HG03039 (cell line): ENCODE results near the gene PINK1.

Experiments
- ATAC-seq: cut with Tn5 transposase; IDR thresholded peaks from one replicate; pipeline ENCODE4 v1.9.1; 2021; ENCODE audit warnings: mild to moderate bottlenecking, moderate library complexity; ENCODE audit not compliant: unreplicated experiment

The PINK1 gene

GRCh38 chr1:20678599-20678998 is 45.3 kb downstream of the PINK1 start:
- no peak for ATAC-seq

GRCh38 chr1:20680269-20680668 is 47.0 kb downstream of the PINK1 start:
- ATAC-seq = no peak

DNA sequence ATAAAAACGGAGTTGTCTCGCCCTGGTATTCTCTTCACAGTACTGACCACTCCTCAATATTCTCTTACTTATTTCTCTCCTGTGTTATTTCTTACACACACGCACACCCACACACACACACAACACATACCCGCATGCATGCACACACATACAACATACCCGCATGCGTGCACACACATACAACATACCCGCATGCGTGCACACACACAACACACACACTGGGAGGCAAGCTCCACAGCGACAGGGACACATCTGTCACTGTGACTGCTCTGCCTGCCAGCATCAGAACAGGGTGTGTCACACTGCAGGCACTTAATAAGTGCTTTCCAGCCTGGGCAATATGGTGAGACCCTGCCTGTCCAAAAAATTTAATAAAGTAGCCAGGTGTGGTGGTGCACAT is 48.7 kb downstream of the PINK1 start:
- ATAC-seq = no peak

GRCh38 chr1:20682571-20683236 is 49.4 kb downstream of the PINK1 start:
- ATAC-seq = no peak

- ATAC-seq = no peak
Measured at GRCh38 chr1:20683614-20684013, 50.4 kb downstream of the PINK1 start.

DNA sequence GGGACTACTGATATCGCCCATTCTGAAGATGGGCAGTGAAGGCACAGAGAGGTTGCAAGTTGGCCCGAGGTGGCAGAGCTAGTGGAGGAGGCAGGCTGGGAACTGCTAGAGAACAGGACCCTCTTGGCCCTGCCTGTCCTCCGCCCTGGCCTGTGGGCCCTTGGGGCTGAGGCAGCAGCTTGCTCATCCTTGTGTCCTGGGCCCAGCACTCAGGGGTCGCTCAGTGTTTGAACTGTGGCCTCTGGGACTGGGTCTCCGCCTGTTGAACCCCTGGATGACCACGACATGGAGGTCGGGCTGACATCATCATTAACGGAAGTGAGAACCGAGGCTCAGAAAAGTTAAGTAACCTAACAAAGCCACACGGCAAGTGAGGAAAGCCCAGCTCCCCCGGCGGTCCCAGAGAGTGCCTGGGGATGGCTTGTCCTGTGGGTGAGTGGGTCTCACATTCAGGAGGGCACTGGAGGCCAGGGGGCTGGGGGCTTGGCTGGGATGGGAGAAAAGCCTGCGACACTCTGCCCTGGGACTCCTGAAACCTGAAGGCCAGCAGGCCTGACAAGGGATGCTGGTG is 50.9 kb downstream of the PINK1 start:
- no peak for ATAC-seq

DNA sequence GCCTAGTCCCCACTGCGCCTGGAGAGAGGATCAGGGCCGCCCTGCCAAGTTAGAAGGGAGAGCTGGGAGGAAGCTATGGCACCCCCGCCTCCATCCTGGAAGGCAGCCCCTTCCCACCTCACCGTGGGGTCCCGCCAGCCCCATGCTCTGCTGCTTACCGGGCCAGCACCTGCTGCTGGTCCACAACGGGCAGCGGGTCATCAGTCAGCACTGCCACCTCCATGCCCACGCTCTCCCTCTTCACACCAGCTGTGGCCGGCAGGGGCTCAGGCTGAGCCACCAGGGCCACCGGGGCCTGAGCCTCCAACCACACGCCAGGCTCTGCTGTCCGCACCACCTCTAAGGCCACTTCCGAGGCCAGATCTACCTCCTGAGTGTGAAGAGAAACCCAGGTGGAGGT is 51.4 kb downstream of the PINK1 start:
- ATAC-seq = no peak

GRCh38 chr1:20685099-20685662 is 51.9 kb downstream of the PINK1 start:
- no peak for ATAC-seq

GRCh38 chr1:20685741-20686140 is 52.5 kb downstream of the PINK1 start:
- ATAC-seq = no peak

DNA sequence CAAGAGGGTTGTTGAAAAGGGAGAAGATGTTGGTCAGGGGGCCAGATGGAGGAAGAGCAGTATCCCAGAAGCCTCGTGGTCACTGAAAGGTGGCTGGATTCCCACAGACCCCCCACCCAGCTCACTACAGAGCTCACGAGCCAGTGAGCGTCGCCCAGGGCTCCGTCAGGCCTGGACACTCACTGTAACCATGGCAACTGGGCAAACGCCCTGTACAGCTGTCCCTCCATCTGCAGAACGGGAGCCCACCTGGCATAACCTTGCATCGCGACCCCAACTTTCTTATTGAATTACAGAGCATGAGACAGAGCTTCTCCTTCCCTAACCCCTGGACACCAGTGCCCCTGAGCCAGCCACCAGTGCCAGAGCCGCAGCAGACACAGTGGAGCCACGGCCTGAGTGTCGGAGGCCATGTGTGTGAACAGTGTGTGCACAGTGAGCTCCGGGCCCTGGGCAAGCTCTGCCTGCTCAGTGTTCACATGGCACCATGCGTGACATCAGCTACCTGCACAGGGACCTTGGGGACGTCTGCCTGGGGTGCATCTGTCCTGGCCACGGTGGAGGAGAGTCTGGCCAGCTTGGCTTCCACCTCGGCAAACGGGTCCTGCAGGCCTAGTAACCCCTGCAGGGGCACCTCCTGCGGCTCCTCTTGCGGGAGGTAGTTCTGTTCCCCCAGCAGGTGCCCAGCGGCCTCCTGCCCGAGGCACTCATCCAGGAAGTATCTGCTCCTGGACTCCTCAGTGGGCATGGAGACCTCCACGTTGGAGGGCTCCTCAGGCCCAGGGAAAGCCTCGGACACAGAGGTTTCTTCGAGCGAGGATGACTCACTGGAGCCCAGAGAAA is 53.8 kb downstream of the PINK1 start:
- no peak for ATAC-seq

DNA sequence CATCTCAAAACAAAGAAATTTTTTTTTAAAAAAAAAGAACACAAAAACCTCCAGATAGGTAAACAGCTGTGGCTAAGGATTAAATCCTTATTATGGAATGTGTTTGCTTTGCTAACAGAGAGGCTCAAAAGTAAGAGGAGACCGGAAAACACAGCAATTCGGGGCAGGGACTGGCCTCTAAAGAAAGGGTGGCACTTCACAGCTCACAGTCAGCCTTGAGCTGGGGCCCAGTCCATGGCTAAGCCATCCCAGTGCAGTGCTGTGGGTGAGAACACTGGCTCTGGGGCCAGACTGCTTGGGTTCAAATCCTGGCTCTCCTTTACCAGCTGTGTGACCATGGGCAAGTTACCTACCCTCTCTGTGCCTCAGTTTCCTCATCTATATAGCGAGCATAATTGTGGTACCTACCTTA is 56.4 kb downstream of the PINK1 start:
- no peak for ATAC-seq

DNA sequence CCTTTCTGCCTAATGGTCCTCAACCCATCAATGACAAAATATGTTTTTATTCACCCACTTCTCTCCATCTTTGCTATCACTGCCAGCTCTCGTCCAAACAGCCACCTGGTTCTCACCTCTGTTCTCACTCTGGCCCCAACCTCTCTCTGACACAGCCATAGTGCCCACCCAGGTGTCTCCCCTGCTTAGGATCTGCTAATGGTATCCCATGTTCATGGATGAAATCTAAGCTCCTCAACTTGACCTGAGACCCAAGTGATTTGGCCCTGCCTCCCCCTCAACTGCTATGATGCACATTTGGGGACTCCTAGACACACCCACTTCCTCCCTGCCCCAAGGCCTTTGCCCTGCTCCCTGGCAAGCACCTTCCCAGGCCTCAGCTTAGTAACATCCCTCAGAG is 58.6 kb downstream of the PINK1 start:
- no peak for ATAC-seq

GRCh38 chr1:20693623-20694022 is 60.4 kb downstream of the PINK1 start:
- no peak for ATAC-seq

DNA sequence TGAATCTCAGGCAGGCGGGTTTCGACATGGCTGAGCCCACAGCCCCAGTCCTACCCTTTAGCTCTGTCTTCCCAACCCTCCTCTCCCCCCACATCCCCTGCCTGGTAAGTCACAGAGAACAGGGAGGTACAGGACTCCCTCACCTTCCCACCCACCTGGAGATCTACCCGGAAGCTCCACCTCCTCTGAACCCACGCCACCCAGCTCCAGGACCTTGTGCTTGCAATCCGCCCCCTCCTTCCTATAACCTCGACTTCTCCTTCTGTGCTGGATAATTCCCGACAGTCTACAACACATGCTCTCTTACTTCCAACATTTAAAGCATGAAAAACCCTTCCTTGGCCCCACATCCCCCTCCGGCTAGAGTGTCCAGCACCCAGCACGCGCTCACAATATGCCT is 62.3 kb downstream of the PINK1 start:
- no peak for ATAC-seq

- no peak for ATAC-seq
Measured at GRCh38 chr1:20696397-20697333, 63.4 kb downstream of the PINK1 start.

DNA sequence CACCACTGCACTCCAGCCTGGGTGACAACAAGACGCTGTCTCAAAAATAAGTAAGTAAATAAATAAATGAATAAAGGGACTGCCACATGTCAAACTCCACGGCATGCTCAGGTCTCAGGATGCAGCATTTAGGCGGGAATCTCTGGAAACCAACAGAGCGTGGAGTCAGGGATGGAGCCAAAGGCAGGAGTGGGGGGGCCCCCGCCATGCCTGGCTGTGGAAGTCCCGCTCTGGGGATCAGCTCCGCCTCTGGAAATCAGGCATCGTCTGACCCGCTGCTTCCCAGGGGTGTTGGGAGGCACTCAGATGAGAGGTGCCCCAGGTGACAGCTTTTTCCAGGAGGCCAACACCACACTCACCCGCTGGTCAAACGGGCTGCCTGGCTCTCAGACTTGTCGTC is 64.3 kb downstream of the PINK1 start:
- ATAC-seq = no peak

- ATAC-seq = no peak
Measured at GRCh38 chr1:20698195-20698910, 65.1 kb downstream of the PINK1 start.

DNA sequence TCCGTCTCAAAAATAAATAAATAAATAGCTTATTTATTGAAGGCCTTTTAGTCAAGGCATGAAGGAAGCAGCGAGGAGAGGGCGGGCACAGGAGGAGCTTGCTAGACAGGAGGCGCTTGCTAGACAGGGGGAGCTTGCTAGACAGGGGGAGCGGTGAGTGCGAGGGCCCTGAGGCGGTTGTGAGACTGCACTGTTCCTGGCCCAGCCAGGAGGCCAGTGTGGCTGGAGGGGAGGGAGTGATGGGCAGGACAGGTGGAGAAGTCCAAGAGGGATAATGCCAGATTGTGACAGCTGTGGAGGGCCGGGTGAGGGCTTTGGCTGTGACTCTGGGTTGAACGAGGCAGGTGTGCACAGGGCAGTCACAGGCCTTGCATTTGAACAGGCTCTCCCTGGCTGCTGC is 66.3 kb downstream of the PINK1 start:
- ATAC-seq = no peak

GRCh38 chr1:20700636-20701215 is 67.5 kb downstream of the PINK1 start:
- no peak for ATAC-seq
